Left ventricle myocardium inferior (tissue), 1 donor: ENCODE results near the gene CTNNBIP1. TPM values are rescaled to one million over a fixed set of nuclear protein-coding genes. Genes with fewer than 3 reads are reported as not detected.

ENCODE experiments used
- DNase-seq: peaks from one replicate; pipeline ENCODE4 v3.0.0-alpha.2; 2020
- H3K27ac ChIP-seq: fragments of 200-600 bp; replicated peaks from 2 replicates; pipeline ENCODE4 v1.8.0; 2021
- H3K27me3 ChIP-seq: fragments of 200-600 bp; 2 replicates; pipeline ENCODE4 v1.8.0; 2021; ENCODE audit warnings: low read depth
- H3K36me3 ChIP-seq: fragments of 200-600 bp; 2 replicates; pipeline ENCODE4 v1.8.0; 2021
- H3K4me1 ChIP-seq: fragments of 200-600 bp; 2 replicates; pipeline ENCODE4 v1.8.0; 2021
- H3K4me3 ChIP-seq: fragments of 200-600 bp; 2 replicates; pipeline ENCODE4 v1.8.0; 2021; ENCODE audit warnings: mild to moderate bottlenecking, moderate library complexity
- H3K9me3 ChIP-seq: fragments of 200-600 bp; replicated peaks from 2 replicates; pipeline ENCODE4 v1.8.0; 2021
- CTCF ChIP-seq: fragments of 200-600 bp; IDR thresholded peaks from 2 replicates; pipeline ENCODE4 v1.8.0; 2021; ENCODE audit warnings: antibody characterized with exemption, mild to moderate bottlenecking, borderline replicate concordance
- intact Hi-C: fragments of 100-400 bp; cut with micrococcal nuclease; formaldehyde crosslinking; loops from one replicate; pipeline ENCODE4 v1.11.0; 2022
- total RNA-seq: library from RNA; stranded (reverse); fragmentation: NEBNext Ultra II Directional; extraction: Animal tissue kit (Norgen Biotek cat#: 25700); gene quantifications from one replicate; pipeline ENCODE4 v1.2.1, GENCODE V29; 2021
- donor health status: DM: no; HTN: yes; CAD: no; lungs with severe emphysema.

The CTNNBIP1 gene
- total RNA-seq, 1 donor from 2014 or later: 42.6 TPM

- H3K27me3 ChIP-seq: no peaks in the 10 kb centered on the region
- H3K4me1 ChIP-seq: peaks cover 37% of the 10 kb centered on the region
- no peak for DNase-seq
- H3K36me3 ChIP-seq: no peaks in the 10 kb centered on the region
- no peak overlapping the region for H3K27ac ChIP-seq
- TF ChIP-seq CTCF: no peak
- intact Hi-C loops: no loop called here
- no peak overlapping the region for H3K4me3 ChIP-seq
- H3K9me3 ChIP-seq: no peaks in the 10 kb centered on the region
These were observed 108.2 kb downstream of the CTNNBIP1 start for GRCh38 chr1:9801909-9802308.

Other genes starting within 250 kb of the CTNNBIP1 start
- gene CLSTN1, start 86.3 kb downstream of the CTNNBIP1 start, total RNA-seq: 63.5 TPM
- 36.3 TPM for gene LZIC, start 33.1 kb upstream of the CTNNBIP1 start, total RNA-seq
- 22.2 TPM for gene NMNAT1, start 33.2 kb upstream of the CTNNBIP1 start, total RNA-seq
- gene RBP7, start 87.0 kb upstream of the CTNNBIP1 start, total RNA-seq: 23.1 TPM
- 80.3 TPM for gene UBE4B, start 122.7 kb upstream of the CTNNBIP1 start, total RNA-seq